NCI-H2171 (cell line): ENCODE measurements around the gene APLP2.
"Not testable (repeated sequence)": the region's sequence is repeated elsewhere in the genome, so short reads cannot be mapped to it uniquely, and the experiment has no call there.

ENCODE experiments used
- DNase-seq: peaks from one replicate; lab custom pipeline; 2025; lab: John Stamatoyannopoulos, UW

The APLP2 gene

DNA sequence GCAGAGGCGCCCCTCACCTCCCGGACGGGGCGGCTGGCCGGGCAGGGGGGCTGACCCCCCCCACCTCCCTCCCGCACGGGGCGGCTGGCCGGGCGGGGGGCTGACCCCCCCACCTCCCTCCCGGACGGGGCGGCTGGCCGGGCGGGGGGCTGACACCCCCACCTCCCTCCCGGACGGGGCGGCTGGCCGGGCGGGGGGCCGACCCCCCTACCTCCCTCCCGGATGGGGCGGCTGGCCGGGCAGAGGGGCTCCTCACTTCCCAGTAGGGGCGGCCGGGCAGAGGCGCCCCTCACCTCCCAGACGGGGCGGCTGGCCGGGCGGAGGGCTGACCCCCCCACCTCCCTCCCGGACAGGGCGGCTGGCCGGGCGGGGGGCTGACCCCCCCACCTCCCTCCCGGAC is 21.5 kb downstream of the APLP2 start:
- DNase-seq: not testable (repeated sequence)

DNA sequence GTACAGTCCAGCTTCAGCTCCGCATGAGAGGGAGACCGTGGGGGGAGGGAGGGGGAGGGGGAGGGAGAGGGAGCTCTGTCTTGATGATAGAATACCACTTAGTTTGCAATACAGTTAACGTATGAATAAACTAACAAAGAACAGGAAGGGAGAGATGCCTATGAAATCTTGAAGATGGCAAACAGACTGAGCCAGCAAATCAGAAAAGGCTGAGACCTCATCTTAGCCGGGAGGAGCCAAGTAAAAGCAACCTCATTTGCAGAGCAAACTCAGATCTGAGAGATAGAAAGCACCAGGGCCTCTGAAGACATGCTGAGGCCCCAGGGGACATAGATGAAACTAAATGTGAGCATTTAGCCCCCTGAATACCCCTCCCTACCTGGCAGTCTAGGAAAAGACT is 23.0 kb downstream of the APLP2 start:
- DNase-seq: no peak

DNA sequence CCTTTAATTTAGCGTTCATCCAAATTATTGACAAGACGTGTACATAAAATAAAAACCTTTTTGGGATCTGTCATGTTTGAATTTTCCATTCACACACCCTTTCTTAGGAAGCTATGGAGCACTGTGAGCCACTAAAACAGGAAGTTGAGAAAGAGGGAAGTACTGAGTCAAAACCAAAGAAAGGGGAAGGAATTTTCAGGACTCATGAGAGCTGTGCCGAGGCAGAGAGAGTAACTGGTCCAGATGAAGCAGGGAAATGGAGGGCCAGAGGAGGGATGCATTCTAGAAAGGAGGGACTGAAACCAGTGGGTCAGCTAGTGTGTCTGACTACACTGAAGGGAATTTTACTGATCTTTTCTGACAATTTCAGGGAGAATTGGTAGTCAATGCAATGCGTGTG is 24.9 kb downstream of the APLP2 start:
- no peak for DNase-seq

DNA sequence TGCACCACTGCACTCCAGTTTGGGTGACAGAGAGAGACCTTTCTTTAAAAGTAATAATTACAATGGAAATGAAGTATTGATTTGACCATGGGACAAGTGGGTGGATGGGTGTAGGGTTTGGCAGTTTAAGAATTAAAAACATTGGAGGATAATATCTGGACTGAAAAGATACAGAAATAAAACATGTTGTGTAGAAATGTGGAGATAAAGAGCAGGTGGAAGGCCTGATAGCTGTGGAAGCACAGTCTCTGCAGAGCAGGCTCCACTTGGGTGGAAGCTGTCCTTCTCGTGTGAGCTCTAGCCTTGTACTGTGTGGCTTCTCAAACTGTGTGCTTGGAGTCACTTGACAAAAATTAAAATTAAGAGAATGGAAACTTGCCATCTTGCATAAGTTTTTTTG is 25.6 kb downstream of the APLP2 start:
- DNase-seq: no peak

DNA sequence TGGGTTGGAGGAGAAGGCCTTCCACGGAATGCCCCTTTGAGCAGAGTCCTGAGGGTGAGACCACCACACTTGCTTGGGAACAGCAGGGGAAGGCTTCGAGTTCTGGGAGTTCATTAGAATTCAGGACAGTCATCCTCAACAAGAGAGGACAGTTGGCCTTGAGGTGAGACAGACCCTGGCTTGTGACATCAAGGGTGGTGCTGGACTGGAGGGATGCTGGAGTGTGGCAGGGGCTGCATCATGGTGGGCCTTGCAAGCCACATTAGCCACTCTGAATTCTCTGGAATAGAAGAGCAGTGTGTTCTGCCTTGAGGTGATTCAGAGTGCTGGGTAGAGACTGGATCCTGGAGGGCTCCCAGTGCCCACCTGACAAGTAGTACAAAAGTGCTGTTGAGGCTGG is 26.3 kb downstream of the APLP2 start:
- DNase-seq: no peak

DNA sequence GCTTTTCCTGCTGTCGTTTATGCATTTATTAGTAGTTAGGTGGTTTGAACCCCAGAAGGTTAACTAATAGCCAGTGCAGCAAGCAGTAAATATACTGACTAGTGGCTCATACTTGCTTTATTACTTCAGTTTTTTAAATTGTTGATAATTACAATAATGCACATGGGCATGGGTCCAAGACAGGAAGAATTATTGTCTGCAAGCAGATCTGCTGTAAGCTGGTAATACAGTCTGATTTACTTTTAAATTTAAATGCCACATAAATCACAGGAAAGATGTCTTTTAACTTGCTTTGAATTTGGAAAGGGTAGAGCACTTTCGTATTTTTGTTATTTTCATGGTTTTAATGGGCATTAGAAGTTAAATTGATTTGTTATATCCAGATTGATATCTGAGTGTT is 27.1 kb downstream of the APLP2 start:
- no peak for DNase-seq

DNA sequence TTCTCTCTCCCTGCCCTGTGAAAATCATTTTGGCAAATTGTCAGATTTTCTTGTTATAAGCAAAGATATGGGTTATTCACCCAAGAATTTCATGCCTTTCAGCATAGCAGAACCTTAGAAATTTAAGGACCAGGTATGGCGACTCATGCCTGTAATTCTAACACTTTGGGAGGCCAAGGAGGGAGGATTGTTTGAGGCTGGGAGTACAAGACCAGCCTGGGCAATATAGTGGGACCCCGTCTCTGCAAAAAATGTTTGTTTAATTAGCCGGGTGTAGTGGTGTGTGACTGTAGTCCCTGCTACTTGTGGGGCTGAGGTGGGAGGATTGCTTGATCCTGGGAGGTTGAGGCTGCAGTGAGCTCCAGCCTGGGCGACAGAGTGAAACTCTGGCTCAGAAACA is 27.6 kb downstream of the APLP2 start:
- DNase-seq: no peak

DNA sequence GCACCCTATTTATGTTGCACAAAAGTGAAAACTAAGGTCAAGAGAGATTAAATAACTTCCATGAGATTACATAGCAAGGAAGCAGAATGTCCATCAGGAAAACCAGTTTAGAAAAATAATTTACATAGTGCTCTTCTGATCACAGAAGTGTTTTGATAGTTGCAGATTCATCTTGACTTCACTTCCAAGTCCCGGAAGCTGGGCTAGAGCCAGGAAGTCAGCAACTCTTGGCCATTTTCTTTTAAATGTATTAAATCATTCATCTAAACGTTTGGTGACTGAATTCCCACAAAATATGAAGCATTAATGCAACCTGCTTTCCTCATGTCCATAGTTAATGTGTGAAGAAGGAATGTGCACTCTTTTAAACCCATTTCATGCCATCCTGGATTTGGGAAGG is 29.7 kb downstream of the APLP2 start:
- DNase-seq: no peak

DNA sequence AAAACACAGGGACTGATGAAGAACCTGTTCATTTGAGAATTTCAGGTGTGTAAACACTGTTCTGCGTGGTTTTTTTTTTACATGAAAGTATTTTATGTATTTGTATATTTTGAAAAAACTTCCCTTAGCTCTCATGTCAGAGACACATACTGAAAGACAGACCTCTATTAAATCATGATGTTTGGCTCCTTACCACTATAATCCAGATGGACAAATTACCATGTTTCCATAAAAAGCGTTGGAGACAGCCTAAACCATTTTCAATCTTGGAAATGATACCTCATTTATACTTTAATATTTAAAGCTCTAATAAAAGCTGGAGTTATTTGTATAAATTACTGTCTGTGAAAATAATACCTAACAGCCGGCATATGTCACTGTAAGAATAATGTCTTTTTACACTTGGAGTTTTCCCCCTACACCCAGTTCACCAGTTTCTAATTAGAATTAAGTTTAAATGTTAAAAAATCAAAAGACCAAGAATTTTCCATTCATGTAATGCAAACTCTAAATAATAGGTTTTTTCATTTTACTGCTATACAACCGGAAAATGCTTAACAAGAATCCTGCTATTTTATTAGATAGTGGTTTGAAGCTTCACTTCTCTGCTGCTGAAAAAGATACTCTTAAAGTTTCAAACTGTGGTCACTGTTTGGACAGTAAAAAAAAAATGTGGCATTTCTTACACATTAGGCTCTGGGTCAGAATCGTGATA is 30.8 kb downstream of the APLP2 start:
- no peak for DNase-seq

DNA sequence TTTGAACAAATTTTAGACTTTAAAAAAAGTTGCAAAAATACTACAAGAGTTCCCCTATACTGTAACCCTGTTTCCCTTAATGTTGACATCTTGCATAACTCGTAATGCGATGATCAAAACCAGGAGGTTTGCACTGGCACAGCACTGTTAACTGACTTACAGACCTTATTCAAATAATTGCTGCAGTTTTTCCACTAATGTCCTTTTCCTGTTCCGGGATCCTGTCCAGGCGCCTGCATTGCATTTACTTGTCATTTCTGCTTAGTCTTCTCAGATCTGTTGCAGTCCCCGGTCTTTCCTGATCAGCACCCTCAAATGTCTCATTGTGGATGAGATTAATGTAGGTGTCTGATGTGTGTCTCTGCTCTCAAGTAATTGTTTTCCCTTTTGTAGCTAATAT is 32.0 kb downstream of the APLP2 start:
- no peak for DNase-seq

DNA sequence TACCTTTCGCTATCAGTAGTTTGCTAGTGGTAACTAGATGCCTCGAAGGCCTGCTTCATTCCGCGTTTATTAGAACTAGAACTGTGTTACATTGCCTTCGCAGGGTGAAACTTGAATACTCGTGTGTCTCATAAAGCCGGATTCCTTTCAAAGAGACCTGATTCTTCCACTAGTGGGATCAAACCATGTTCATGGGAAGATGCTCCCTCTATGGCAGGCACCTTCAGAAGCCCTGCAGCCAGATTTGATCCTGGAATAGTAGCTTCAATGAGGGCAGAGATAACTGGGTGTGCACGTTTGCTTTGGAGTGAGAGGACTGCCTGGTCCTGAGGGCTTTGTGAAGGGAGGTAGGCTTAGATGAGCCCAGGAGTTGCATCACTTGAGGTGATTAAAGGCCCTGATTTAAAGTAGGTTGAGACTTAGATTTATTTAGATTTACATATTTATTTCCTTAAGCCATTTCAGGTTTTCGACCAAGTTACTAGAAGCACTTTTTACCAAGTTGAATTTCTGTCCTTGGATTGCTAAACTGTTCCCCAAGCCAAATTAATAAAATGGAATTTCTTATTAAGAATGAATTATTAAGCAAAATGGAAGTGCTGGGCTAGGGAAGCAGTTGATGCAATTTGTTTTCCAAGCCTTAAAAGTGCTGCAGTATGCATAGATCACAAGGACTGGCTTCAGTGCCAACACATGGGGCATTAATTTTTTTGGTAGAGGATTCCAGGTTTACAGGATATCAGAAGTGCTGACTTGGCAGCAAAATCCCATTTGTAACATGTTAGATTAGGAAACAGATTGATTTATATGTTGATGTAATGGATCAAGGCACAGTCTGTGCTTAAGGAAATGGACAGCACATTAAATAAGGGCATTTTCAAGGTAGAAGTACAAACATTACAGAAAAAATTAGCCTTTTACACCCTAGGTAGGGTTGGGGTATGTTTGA is 32.9 kb downstream of the APLP2 start:
- no peak for DNase-seq

DNA sequence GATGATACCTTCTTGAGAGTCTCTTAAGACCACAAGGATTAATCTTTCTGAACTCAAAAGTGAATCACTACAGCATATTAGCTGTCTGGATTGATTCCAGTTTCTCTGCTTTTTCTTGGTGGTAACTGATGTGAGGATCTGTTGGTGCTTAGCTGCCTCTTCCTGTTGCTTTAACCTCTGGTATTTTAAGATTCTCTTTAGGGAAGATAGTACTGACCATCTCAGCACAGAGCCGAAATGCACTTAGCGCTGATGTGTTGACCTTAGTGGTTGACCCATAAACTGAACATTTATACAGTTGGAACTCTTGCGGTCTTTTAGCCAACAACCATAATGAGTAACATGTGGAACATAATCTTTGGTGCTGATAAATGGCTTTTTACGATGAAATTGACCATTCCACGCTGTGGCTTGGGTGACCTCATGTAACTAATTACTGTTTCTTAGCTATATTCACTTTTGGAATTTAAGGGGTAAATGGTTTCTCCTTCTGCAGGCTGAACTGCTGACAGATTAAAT is 33.7 kb downstream of the APLP2 start:
- no peak for DNase-seq

DNA sequence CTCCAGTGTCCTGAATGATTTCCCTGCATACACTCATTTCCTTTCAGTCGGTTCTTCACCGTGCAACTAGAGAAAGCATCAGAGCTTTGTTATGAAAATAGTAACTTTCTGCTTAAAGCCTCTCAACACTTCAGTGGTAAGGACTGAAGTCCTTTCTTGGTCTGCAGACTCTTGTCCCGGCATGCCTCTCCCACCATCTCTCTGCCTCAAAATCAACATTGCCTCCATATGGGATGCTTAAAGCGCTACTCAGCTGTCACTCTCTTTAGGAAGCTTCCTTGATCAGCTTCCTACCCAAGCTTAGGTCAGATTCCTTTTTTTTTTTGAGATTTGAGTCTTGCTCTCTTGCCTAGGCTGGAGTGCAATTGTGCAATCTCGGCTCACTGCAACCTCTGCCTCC is 36.7 kb downstream of the APLP2 start:
- DNase-seq: no peak

DNA sequence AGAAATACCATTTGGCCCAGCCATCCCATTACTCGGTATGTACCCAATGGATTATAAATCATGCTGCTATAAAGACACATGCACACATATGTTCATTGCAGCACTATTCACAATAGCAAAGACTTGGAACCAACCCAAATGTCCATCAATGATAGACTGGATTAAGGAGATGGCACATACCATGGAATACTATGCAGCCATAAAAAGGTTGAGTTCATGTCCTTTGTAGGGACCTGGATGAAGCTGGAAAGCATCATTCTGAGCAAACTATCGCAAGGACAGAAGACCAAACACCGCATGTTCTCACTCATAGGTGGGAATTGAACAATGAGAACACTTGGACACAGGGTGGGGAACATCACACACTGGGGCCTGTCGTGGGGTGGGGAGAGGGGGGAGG is 39.0 kb downstream of the APLP2 start:
- not testable (repeated sequence) for DNase-seq

DNA sequence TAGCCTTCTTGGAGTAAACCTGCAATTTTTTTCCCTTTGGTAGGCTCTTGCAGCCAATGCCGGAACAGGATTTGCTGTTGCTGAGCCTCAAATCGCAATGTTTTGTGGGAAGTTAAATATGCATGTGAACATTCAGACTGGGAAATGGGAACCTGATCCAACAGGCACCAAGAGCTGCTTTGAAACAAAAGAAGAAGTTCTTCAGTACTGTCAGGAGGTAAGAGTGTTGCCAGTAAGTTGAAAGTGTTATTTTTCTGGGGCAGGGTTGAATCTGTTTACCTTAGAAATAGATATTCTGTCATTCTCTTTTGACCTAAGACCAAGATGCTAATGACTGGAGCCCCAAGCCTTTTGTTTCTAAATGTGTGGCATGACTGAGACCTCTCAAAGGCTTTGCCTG is 39.7 kb downstream of the APLP2 start:
- DNase-seq: no peak

DNA sequence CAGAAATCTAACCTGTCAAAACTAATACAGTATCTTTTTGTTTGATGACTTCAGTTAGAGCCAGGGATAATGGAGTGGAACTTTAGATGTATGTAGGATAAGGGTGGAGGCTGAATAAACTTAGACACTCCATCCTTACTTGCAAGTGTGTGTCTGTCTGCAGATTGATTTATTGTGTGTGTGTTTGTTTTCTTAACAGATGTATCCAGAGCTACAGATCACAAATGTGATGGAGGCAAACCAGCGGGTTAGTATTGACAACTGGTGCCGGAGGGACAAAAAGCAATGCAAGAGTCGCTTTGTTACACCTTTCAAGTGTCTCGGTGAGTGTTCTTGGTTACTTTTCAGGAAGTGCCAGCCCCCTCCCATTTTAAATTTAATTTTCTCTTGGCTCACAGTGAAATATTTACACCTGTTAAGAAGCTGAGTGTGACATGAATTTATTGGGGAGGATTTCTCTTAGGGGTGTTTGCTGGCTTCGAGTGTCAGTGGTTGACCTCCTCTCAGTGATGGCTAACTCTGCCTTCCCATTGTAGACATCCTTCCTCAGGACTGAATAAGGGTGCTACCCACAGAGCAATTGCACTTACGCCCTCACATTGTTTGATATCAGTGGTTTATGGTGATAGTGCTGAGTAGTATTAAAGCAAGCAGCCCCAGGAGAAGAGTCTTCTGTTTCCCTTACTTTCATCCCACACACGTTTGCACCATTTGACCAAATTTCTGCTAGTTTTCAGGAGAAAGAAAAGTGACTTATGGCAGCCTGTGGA is 40.8 kb downstream of the APLP2 start:
- no peak for DNase-seq

DNA sequence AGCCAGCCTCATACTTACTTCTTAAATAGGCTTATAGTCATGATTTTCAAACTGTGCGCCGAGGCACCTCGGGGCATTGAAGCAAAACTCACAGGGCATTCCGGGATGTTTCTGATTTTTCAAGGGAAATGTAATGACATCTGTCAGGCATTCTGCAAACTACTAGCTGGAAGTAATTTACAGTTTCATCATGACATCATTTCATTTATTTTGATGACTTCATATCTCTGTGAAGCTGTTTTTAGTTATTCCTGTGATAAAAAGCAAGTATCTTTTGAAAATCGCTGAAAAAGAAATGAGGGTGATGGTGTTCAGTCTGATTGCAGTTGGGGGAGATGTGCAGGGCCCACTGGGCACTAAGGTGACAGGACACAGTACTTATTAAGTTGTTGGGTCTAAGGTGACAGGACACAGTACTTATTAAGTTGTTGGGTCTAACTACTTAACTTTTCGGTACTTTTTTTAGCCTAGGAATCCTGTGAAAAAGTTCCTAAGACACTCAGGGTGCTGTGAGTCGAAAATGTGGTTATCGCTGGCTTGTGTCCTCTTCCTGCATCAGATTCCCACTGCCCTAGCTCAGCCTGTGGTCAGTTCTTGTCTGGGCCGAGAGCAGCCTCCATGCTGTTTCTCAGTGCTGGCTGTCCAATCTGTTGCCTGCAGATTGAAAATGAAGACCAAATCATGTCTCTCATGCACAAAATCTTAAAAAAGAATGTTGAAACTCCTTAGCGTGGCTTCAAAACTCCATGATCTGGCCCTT is 42.6 kb downstream of the APLP2 start:
- no peak for DNase-seq

DNA sequence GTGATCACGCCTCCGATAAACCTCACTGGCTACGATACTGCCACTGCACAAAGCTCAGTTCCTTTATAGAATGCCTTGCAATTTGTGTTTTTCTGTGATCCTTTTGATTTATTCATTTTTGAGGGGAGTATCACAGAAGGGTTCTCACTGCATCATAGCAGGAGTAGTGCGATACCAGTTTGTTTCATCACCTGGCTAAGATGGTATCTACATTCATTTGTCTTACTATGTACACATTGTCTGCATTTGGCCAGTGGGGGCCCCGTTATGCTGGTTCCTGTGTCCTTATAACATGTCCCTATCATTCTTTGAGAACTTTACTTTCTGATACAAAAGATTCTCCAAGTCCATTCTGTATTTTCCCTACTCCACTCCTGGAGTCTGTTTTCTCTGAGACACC is 44.6 kb downstream of the APLP2 start:
- no peak for DNase-seq

DNA sequence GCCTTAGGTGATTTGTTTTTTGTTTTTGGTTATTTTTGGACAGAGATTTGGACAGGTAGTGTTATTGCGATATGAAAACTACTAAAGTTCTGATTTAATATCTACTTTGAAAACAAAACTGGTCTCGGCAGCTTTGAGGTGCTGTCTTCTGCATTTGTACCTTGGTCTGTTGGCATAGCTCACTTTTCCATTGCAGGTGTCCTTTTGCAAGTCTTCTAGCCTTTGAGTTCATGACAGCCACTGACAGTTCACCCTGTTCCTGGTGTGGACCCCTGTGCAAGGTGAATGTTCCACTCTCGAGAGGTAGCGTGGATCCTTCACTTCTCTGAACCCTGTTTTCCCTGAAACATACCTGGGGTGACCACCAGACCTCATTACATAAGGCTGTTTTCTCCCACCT is 45.0 kb downstream of the APLP2 start:
- DNase-seq: no peak

DNA sequence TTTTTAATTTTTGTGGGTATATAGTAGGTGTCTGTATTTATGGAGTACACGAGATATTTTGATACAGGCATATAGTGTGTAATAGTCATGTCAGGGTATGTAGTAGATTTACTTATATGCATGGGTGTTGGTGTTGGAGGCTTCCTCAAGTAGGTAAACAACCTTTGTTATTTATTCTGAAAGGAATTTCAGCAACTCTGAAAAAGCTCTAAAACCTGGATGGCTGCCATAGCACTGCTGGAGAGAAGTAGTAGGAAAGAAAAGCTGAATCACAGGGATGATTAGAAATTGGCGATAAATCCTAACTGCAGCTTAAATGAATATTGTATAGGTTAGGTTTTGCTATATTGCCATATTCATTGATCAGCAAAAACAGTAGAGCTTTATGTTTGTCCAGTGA is 45.5 kb downstream of the APLP2 start:
- DNase-seq: no peak

DNA sequence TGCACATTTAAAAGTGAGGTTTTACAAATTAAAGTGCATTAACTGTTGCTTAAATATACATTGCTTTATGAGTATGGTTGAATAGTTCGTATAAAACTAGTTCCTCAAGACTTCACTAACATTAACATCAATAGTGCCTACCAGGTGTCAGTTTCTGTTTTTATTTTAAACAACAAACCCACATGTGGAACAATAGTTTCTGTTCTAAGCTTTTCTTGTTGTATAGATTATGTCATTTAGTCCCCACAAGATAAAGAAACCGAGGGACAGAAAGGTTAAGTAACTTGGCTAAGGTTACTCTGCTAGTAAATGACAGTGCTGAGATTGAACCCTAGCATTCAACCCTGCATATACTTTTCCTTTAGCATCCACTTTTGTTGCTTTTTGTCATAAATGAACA is 48.5 kb downstream of the APLP2 start:
- no peak for DNase-seq
